ENCODE data around the gene PDE8B.

The PDE8B gene

GRCh38 chr5:77210091-77210963 lies at the start of gene PDE8B:
PDE8B (plus strand) TSS chr5:77210680; CDS start chr5:77210926, 246 bp downstream.
- FAIRE-seq = peak; percentile 16
- peak; percentile 29 for DNase-seq (ENCODE audit: insufficient read length, low spot score)

- FAIRE-seq (no peak), DNase-seq (ENCODE audit: insufficient read length, low spot score) (no peak)
These were observed 47.0 kb upstream of the PDE8B start for GRCh38 chr5:77163453-77163852.

- FAIRE-seq (peak; percentile 33), DNase-seq (ENCODE audit: insufficient read length, low spot score) (no peak)
These were observed 43.4 kb upstream of the PDE8B start for GRCh38 chr5:77167063-77167462.

GRCh38 chr5:77167695-77168121 lies 42.8 kb upstream of the PDE8B start:
- peak; percentile 97 for FAIRE-seq
- peak; percentile 82 for DNase-seq (ENCODE audit: insufficient read length, low spot score)

- FAIRE-seq (peak; percentile 74), DNase-seq (ENCODE audit: insufficient read length, low spot score) (peak; percentile 46)
These were observed 42.2 kb upstream of the PDE8B start for GRCh38 chr5:77168161-77168878.

GRCh38 chr5:77168879-77169244 lies 41.6 kb upstream of the PDE8B start:
- FAIRE-seq = no peak
- DNase-seq (ENCODE audit: insufficient read length, low spot score) = no peak

GRCh38 chr5:77170196-77170890 lies 40.1 kb upstream of the PDE8B start:
- FAIRE-seq (no peak), DNase-seq (ENCODE audit: insufficient read length, low spot score) (no peak)

- DNase-seq (ENCODE audit: insufficient read length, low spot score) (no peak), FAIRE-seq (no peak)
These were observed 39.2 kb upstream of the PDE8B start for GRCh38 chr5:77171141-77171910.

GRCh38 chr5:77172713-77173328 lies 37.7 kb upstream of the PDE8B start:
- FAIRE-seq = no peak

GRCh38 chr5:77174526-77174925 lies 36.0 kb upstream of the PDE8B start:
- DNase-seq (ENCODE audit: insufficient read length, low spot score) (no peak), FAIRE-seq (no peak)

More at GRCh38 chr5:77172713-77173328, 37.7 kb upstream of the PDE8B start:
- no peak for DNase-seq (ENCODE audit: insufficient read length, low spot score)

GRCh38 chr5:77175231-77175630 lies 35.2 kb upstream of the PDE8B start:
- no peak for DNase-seq (ENCODE audit: insufficient read length, low spot score)
- no peak for FAIRE-seq

GRCh38 chr5:77176429-77176828 lies 34.1 kb upstream of the PDE8B start:
- FAIRE-seq = no peak
- no peak for DNase-seq (ENCODE audit: insufficient read length, low spot score)

- FAIRE-seq (no peak), DNase-seq (ENCODE audit: insufficient read length, low spot score) (no peak)
These were observed 32.9 kb upstream of the PDE8B start for GRCh38 chr5:77177576-77177975.

- DNase-seq (ENCODE audit: insufficient read length, low spot score) = no peak
- no peak for FAIRE-seq
These were observed 30.1 kb upstream of the PDE8B start for GRCh38 chr5:77180167-77181081.

GRCh38 chr5:77181173-77181572 lies 29.3 kb upstream of the PDE8B start:
- FAIRE-seq = no peak
- DNase-seq (ENCODE audit: insufficient read length, low spot score) = no peak

- no peak for DNase-seq (ENCODE audit: insufficient read length, low spot score)
- FAIRE-seq = no peak
These were observed 28.7 kb upstream of the PDE8B start for GRCh38 chr5:77181596-77182304.

GRCh38 chr5:77182367-77182766 lies 28.1 kb upstream of the PDE8B start:
- no peak for FAIRE-seq

GRCh38 chr5:77186652-77187370 lies 23.7 kb upstream of the PDE8B start:
- DNase-seq (ENCODE audit: insufficient read length, low spot score) = no peak
- peak; percentile 13 for FAIRE-seq

More at GRCh38 chr5:77182367-77182766, 28.1 kb upstream of the PDE8B start:
- no peak for DNase-seq (ENCODE audit: insufficient read length, low spot score)

Data from HTR-8/SVneo (cell line).